Measurements from ENCODE around the gene SF3B2.

SF3B2 gene

DNA sequence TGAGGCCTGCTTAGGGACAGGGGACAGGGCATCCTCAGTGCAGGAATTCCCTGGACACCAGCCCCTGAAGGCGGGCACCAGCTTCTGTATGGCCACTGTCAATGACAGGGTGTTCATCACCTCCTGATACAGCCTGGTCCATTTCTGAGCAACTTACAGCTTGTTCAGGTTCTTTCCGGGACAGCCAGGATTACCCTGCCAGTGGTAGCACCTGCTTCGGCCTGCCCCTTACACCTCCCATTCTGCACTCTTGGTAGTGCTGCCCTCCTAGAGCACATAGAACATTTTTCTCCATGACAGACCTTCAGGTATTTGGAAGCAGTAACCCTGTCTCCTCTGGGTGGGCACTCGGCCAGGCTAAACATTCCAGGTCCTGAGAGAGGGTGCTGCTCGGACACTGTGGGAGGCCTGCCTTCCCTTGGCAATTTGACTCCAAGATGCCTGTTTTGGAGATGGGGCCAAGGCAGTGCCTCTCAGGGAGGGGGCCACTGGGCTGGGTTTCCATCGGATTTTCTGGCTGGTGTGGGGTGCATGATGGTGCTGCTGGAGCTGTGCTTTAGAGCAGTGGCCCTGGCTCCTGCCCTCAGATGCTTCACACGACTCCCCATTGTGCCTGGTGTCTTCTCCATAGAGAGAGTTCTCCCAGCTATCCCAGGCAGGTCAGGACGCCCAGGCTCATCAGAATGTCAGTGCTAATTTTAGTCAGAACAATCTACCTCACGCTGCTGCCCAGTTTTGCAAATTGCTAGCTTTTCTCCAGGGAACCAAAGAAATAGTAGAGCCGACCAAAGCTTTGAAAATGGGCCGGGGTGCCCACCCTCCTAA is 4.4 kb upstream of the SF3B2 start:
- in situ Hi-C loops (cut with HindIII; ENCODE audit: low sequenced_read_pairs), result no loop called here

- in situ Hi-C loops (cut with HindIII; ENCODE audit: low sequenced_read_pairs), result no loop called here
Observed at GRCh38 chr11:66048547-66049323, 3.4 kb upstream of the SF3B2 start, which contains the start of gene GAL3ST3. Gene GAL3ST3, minus strand, starts transcription at chr11:66049161. Its CDS starts 3,746 bp downstream, at chr11:66045415.

DNA sequence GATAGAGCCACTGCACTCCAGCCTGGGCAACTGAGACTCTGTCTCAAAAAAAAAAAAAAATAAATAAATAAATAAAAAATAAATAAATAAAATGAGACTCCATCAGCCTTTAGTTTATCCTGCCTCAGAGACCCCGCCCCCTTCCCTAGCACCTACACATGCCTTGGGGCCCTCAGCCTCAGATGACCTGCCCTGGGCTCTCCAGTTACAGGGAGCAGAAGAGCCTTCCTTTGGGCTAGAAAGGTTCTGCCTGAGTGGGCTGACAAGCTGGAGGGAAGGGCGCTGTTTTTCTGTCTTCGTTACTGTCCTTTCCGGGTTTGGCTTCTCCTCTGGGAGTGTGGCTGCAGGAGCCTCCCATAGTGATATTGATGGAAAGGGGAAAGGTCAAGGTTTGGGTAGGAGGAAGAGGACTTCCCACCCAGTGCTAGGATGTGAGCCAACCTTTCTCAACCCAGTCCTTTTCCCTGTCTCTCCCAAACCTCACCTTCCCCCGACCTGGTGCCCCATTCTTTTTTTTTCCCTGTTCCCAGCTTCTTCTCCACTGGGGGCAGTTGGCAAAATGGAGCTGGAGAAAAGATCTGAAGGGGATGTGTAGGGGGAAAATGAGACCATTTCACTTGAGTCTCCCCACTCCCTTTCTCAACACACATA is 1.5 kb upstream of the SF3B2 start:
- in situ Hi-C loops (cut with HindIII; ENCODE audit: low sequenced_read_pairs), result no loop called here

- in situ Hi-C loops (cut with HindIII; ENCODE audit: low sequenced_read_pairs), result no loop called here
Observed at GRCh38 chr11:66051371-66051765, 796 bp upstream of the SF3B2 start.

DNA sequence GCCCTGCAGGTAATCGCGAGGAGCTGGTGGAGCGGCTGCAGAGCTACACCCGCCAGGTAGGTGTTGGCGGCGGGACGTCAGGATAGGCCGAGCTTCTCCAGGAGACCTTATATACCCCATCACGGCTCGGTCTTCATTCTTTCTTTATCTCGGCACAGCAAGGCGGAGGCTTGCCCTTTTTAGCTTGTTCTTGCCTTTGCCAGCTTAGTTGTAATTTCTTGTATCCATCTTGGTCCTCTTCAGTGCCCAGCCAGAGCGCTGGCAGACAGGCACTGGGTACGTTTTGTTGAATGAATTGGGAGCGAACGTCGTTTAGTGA is 459 bp downstream of the SF3B2 start:
- in situ Hi-C loops (cut with HindIII; ENCODE audit: low sequenced_read_pairs), result no loop called here

DNA sequence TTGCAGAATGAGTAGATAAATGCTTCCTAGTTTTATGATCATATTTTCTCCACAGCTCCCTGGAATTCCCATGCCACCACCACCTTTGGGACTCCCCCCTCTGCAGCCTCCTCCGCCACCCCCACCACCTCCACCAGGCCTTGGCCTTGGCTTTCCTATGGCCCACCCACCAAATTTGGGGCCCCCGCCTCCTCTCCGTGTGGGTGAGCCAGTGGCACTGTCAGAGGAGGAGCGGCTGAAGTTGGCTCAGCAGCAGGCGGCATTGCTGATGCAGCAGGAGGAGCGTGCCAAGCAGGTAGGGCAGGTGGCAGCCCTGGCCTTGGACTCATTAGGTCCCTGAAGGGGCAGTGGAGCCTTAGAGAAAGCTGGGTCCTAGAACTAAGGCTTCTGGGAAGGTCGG is 2.9 kb downstream of the SF3B2 start:
- in situ Hi-C loops (cut with HindIII; ENCODE audit: low sequenced_read_pairs), result no loop called here

GRCh38 chr11:66056501-66056900 is 4.3 kb downstream of the SF3B2 start:
- in situ Hi-C loops (cut with HindIII; ENCODE audit: low sequenced_read_pairs), result no loop called here

DNA sequence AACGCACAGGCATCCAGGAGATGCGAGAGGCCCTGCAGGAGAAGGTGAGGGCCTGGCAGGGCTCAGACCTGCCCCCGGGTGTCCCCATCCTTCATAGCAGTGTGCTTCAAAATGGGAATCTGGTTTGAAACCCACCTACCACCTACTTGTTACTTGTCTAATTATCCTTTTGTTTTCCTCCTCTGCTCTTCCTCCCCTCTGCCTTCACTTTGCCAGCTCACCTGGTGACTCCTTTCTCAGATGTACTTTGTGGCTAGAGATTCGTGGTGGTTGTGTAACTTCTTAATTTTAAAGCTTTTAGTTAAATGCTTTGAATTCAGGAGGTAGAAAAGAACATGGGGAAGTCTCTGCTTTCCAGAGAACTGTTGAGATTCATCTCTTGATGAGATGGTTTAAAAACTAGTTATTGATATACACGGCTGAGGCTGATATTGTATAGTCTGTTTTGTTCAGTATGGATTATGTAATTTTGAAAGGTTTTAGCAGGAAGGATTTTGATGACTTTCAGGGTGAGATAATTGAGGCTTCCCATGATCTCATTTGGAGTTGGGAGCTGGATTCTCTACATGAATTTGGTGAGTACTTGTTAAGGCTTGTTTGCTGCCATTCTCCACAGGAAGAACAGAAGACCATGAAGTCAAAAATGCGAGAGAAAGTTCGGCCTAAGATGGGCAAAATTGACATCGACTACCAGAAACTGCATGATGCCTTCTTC is 8.0 kb downstream of the SF3B2 start:
- in situ Hi-C loops (cut with HindIII; ENCODE audit: low sequenced_read_pairs), result no loop called here

DNA sequence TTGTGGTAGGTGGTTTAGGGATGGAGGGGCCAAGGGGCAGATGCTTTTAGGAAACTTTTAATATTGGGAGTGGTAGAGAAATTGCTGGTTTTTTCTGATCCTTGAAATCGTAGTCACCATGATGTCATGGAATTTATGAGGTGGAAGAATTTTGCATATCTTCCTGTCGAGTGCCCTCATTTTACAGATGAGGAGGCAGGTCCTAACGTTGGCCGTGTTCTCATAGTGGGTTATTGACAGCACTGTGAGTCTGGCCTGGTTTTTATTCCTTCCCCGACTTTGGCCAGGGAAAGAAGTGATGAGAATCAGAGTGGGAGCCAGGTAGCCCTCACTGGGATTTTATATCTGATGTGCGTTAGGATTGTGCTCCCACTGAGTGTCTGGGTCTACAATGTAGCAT is 9.1 kb downstream of the SF3B2 start:
- in situ Hi-C loops (cut with HindIII; ENCODE audit: low sequenced_read_pairs), result no loop called here

DNA sequence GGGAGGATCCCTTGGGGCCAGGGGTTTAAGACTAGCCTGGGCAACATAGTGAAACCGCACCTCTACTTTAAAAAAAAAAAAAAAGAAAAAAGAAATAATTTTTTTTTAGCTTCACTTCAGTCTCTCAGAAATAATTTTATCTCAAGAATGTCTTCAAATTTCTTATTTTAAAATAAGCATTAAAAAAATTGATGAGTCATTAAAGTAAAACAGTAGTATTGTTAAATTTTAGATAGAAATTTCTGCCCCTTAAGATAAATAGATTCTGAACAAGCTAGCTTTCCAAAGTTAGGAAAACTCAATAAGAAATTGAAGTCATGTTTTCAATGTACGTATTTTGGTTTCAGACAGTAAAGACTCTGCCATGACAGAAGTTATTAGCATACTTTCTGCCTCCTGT is 10.2 kb downstream of the SF3B2 start:
- in situ Hi-C loops (cut with HindIII; ENCODE audit: low sequenced_read_pairs), result no loop called here

DNA sequence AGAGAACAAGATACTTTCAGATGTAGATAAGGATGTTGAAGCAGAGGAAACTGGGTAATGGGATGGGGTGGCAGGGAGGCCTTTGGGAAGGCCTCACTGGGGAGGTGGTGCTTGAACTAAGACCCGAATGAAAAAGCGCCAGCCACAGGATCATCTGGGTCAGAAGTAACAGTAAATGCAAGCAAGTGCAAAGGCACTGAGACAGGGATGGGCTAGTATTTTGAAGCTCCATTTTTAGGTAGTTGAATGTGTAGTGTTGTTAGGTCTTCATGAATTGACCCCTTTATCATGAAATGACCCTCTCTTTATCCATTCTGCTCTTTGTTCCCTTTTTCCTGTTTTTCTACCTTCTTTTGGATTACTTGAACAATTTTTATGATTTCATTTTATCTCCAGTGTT is 11.7 kb downstream of the SF3B2 start:
- in situ Hi-C loops (cut with HindIII; ENCODE audit: low sequenced_read_pairs), result no loop called here

DNA sequence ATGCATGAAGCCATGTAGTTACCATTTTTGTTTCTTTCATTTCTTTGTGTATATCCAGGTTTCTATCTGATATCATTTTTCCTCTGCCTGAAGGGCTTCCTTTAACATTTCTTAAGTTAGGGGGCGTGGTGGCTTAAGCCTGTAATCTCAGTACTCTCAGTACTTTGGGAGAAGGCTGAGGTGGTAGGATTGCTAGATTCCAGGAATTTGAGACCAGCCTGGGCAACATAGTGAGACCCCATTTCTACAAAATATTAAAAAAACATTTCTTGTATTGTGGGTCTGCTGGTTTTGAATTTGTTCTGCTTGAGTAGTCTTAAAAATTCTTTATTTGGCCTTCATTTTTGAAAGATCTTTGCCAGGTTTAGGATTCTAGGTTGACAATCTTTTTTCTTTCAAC is 12.4 kb downstream of the SF3B2 start:
- in situ Hi-C loops (cut with HindIII; ENCODE audit: low sequenced_read_pairs), result no loop called here

GRCh38 chr11:66066751-66067150 is 14.6 kb downstream of the SF3B2 start:
- in situ Hi-C loops (cut with HindIII; ENCODE audit: low sequenced_read_pairs), result no loop called here

DNA sequence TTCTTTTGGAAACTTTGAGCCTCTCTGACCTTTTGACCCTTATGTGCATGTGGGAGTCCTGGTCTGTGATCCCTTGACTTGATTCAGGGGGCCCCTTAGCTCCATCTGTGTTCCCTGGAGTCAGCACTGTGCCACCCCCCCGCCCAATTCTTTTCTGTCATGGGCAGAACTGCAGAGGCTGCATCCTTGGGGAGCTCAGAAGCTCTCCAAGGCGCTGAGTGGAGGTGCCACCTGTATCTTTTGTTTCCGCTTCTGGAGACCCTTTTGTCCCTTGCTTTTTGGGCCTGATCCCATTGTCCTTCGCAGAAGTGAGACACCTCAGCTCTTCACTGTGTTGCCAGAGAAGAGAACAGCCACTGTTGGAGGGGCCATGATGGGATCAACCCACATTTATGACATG is 15.5 kb downstream of the SF3B2 start:
- in situ Hi-C loops (cut with HindIII; ENCODE audit: low sequenced_read_pairs), result no loop called here

DNA sequence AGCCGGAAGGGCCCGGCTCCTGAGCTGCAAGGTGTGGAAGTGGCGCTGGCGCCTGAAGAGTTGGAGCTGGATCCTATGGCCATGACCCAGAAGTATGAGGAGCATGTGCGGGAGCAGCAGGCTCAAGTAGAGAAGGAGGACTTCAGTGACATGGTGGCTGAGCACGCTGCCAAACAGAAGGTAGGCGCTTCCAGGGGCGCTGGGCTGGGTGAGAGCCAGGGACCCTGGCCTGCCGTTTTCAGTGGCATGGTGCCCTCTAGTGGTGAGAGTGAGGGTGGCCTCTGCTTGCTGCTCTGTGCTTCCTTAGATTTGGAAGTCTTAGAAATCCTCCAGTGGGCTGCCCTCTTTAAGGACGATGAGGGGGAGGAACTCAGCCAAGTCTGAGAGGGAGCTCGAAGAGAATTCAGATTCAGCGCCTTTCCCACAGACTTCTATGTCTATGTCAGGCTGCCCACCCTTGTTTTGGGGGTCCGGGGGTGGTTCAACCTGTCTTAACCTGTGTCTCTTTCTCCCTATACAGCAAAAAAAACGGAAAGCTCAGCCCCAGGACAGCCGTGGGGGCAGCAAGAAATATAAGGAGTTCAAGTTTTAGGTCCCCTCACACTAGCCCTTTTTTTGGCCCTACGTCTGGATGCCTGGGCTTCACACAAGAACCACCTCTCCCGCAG is 16.1 kb downstream of the SF3B2 start:
- in situ Hi-C loops (cut with HindIII; ENCODE audit: low sequenced_read_pairs), result no loop called here

DNA sequence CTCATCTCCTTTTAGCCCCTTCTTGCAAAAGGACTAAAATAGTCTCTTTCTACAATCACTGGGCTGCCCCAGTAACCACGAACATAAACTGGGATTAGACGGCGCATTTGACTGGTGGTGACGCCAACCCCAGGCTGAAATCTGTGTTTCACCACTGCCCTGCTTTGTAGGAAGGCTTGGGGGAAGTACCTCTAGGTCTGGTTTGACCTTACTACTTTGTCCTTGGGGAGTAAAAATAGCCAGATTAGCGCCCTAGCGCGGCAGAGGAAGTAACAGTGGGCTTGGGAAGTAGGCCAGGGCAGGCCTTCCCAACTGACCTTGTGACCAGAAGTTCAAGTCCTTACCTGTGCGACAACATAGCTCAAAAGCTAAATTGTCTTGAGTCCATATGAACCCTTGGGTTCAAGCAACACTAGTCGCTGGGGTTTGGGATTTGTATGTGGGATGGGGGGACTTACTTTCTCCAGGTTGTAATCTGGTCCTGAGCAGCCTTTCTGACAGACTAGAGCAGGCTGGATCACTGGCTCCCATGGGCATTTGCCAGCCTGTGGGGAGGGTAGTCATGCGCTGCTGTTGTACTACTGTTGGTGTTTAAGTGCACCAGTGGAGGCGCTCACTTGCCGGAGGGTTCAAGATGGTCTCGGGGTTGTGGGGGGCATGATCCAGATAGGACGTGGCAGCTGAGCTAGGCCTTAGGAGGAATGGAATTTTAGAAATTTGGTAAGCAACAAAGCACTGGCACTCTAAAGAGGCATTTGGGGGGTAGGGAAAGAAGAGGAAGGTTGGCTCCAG is 17.0 kb downstream of the SF3B2 start:
- in situ Hi-C loops (cut with HindIII; ENCODE audit: low sequenced_read_pairs), result no loop called here

GRCh38 chr11:66069715-66070603 is 17.8 kb downstream of the SF3B2 start, which contains the start of gene PACS1:
Gene PACS1, plus strand, starts transcription at chr11:66070272. Its CDS starts 215 bp downstream, at chr11:66070487.
- in situ Hi-C loops (cut with HindIII; ENCODE audit: low sequenced_read_pairs), result no loop called here

DNA sequence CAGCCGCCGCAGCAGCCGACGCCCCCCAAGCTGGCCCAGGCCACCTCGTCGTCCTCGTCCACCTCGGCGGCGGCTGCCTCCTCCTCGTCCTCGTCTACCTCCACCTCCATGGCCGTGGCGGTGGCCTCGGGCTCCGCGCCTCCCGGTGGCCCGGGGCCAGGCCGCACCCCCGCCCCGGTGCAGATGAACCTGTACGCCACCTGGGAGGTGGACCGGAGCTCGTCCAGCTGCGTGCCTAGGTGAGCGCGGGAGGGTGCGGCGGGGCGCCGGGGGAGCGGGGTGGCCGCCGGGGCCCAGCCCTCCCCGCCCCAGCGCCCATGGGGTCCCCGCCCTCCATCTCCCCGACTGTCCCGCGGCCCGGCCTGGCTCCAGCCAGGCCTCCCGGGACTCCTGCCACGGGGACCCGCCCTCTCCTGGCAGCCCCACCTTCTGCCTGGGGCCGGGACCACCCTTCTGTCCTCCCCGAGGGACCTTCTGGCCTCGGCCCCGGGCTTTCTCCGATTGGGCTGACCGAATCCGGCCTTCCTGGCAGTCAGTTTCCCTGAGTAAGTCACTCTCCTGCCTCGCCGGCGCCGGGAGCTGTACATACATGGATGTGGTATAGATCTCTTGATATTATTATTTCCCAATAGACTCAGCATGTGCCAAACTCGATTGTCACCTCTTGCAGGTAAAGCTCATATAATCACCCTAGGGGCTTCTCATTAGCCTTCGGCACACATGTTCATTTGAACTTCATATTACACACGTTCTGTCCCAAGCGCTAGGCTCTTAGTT is 18.6 kb downstream of the SF3B2 start:
- in situ Hi-C loops (cut with HindIII; ENCODE audit: low sequenced_read_pairs), result no loop called here

Data from endothelial cell of hepatic sinusoid (primary cell).